DMS114 treated with DMSO at 0.1 percent for 48 hours (cell line): ENCODE measurements around the gene CUBN.
A peak's percentile ranks its signal among the peaks of the same experiment; 100 is the strongest.

Experiments
- DNase-seq: peaks from one replicate; lab custom pipeline; 2025; ENCODE audit not compliant: unreplicated experiment; lab: John Stamatoyannopoulos, UW

Gene CUBN

GRCh38 chr10:16891375-16892313, 238.0 kb downstream of the CUBN start:
- no peak for DNase-seq

- no peak for DNase-seq
These were observed 238.9 kb downstream of the CUBN start for GRCh38 chr10:16890691-16891090.

DNA sequence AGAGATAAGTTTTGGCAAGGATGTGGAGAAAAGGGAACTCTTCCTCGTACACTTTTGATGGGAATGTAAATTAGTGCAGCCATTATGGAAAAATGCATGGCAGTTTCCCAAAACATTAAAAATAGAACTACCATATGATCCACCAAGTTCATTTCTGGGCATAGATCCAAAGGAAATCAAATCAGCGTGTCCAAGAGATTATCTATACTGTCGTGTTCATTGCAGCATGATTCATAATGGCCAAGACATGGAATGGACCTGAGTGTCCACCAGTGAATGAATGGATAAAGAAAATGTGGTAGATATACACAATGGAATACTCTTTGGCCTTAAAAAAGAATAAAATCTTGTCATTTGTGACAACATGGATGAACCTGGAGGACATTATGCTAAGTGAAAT, 242.0 kb downstream of the CUBN start:
- DNase-seq = no peak

GRCh38 chr10:16886031-16886430, 243.6 kb downstream of the CUBN start:
- no peak for DNase-seq

- DNase-seq = no peak
These were observed 245.1 kb downstream of the CUBN start for GRCh38 chr10:16884497-16884896.

DNA sequence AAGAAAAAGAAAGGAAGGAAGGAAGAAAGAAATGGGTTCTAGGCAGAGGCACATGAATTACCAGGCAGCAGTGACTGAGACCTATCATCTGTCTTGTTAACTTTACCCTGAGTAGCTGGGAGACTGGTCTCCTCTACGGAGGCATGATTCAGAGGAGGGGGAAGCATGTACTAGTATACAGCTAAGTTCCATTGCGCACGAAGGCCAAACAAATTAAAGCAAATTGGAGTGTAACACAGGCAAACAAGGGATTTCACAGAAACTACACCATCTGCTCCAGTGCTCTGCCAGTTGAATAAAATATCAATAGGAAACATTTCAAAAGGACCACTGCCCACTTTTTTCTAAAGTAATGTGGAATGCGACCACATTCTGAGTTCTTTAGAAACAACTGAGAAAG, 246.5 kb downstream of the CUBN start:
- DNase-seq = no peak

DNA sequence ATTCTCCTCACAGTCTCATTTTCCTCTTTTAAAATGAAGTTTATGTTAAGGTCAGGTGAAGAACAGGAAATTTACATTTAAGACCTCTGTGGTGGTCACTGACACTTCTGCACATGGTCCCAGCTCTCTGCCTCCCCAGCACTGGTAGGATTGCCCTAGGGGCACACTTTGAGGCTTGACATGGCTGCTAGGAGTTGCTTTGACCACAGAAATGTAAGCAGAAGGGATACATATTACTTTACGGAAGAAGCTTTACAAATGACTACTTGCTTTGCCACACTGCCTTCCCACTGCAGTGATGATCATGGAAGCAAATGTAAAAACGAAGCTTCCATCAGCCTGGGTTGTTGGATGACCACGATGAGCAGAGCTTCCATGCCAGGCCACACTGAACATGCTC, 259.3 kb downstream of the CUBN start:
- DNase-seq = no peak

DNA sequence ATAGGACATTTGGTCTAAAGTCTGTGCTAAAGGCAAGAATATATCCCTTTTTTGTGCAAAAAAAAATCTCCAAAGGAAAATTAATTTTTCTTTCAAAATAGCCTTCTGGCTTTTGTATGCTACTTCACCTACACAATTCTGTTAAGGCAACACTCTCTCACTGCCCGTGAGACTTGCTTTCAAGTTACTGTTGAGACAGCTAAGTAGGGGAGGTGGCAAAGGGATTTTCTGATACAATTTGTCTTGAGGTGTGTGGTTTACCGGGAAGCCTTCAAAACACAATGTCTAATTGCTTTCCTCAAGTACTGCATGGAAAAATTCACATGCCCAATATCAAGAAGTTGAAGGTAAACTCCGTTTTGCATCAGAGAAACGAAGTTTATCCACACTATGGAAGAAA, 261.6 kb downstream of the CUBN start:
- no peak for DNase-seq

GRCh38 chr10:16867556-16867955, 262.1 kb downstream of the CUBN start:
- DNase-seq = no peak

GRCh38 chr10:16866541-16867275, 262.9 kb downstream of the CUBN start:
- DNase-seq = no peak

DNA sequence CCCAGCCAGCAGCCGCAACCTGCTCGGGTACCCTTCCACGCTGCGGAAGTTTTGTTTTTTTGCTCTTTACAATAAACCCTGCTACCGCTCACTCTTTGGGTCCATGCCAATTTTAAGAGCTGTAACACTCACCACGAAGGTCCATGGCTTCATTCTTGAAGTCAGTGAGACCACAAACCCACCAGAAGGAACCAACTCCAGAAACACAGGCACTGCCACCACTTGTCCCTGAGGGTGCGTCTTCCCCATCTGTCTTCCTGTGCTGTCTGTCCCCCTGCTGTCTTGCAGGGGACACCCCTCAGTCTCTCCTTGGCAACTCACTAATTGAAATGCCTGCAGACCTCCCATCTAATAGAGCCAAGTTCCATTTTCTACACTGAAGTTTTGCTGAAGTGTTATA, 263.8 kb downstream of the CUBN start:
- DNase-seq = no peak

DNA sequence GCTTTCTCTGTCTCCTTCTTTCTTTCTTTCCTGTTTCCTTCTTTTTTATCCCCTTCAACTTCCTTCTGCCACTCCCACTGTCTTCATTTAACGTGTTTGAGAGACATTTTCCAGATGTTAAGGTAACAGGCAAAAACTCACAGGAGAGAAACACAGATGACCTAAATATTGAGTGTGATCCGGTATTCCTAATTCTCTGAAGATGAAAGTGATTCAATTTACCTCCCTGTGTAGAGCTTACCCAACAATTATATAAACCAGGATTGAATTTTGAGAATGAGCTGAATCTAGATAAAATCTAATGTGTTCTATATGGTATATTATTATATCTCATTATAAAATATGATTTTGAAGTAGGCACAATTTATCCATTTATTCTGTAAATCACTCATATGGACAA, 265.8 kb downstream of the CUBN start:
- no peak for DNase-seq

GRCh38 chr10:16857419-16857818, 272.2 kb downstream of the CUBN start:
- DNase-seq = no peak

DNA sequence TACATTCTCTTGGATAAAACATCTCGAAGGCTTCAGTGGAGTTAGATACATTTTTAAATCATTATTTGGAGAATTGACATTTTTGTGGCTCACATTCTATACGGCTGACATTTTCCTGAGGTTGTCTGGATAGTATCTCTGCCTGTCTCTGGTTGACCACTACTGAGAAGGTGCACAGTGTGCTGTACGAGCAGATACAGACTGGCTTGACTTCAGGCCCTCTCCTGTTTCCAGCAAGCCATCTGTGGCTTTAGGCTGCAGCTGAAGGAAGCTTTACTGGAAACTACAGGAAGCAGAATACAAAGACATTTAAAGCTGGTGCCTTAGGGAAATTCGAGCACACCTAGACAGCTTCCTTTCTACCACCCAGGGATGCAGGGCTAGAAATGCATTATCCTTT, 273.0 kb downstream of the CUBN start:
- DNase-seq = no peak

- DNase-seq = no peak
These were observed 273.5 kb downstream of the CUBN start for GRCh38 chr10:16856092-16856491.

- DNase-seq = no peak
These were observed 275.0 kb downstream of the CUBN start for GRCh38 chr10:16854623-16855022.

DNA sequence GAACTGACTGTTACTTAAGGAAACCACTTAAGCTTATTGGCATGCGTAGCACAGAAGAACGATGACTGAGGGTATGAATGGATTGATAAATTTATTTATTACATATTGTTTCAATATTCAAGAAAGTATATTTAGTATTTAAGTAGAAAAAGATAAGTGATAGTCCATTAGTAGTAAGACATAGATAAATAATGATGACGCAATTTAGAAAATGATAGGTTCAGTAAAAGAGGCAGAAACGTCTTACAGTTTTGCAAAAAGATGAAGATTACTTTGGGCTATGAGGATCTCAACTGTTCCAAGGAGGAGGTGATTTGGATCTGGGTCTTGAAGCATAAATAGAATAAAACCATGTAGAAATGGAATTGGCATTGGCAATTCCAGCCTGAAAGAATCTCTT, 275.8 kb downstream of the CUBN start:
- DNase-seq = peak; percentile 59

GRCh38 chr10:16853201-16853600, 276.4 kb downstream of the CUBN start:
- DNase-seq = peak; percentile 73

GRCh38 chr10:16852624-16853023, 277.0 kb downstream of the CUBN start:
- no peak for DNase-seq

DNA sequence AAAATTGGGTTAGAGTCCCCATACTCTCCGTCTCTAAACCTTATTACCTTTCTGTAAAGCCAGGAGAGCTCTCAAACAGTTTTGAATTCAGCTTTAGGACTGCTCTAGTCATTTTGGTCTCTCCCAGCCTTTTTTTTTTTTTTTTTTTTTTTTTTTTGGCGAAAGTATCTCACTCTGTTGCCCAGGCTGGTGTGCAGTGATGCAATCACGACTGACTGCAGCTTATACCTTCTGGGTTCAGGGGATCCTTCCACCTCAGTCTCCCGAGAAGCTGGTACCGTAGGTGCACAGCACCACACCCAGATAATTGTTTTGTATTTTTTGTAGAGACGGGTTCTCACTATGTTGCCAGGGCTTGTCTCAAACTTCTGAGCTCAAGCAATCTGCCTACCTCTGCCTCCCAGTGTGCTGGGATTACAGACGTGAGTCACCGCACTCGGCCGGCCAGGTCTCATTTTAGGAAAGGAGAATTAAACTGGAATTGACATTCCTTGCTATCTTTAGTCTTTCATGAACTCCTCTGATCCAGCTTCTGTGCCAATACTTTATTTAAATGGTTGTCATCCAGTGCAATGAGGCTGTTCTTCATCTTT, 281.0 kb downstream of the CUBN start:
- no peak for DNase-seq

DNA sequence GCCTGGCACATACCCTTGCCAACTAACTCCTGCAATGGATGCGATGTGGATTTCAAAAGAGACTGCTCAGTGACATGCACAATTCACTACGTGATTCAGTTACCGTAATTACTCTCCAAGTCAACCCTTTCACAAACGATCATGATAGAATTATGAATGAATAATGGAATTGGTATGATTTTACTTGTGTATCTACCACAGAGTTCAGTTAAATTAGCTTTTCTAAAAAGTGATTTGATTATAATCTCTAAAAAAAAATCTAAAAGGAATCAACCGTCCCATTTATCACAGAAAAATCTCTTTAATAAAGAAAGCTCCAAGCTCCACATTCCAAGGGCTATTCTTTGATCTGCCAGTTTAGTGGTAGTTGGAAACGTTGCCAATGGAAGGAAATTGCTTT, 282.0 kb downstream of the CUBN start:
- DNase-seq = no peak

DNA sequence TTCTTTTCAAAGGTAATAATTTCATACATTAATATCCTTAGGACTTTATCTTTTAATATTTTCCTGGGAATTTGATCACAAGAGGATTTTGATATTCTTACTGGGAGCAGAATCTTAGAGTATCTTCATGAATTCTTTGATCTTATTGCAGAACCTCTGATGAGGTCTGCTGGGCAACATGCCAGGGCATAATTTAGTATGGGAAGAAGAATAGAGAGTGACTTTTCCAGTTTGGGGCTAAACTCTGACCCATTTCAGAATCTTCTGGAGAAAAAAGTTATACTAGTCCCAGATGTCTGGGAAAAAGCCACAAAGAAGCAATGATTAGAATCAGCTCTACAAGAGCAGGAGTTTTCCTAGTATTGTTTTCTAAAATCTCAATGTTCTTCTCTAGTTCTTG, 284.4 kb downstream of the CUBN start:
- DNase-seq = no peak
